Activated naive CD4-positive, alpha-beta T cell treated with anti-CD3 and anti-CD28 coated beads for 36 hours (primary cell): Measurements from ENCODE around the gene L3MBTL1. TPM values are rescaled to one million over a fixed set of nuclear protein-coding genes. Genes with fewer than 3 reads are reported as not detected.

Experiments
- CTCF ChIA-PET: fragments of 350-600 bp; sonication (Branson Sonifier 250); formaldehyde crosslinking; loops from one replicate; lab custom pipeline; 2021; ENCODE audit warnings: antibody characterized with exemption; lab: Charles Lee
- DNase-seq: peaks from one replicate; pipeline ENCODE4 v3.0.0-alpha.2; 2020
- H3K27ac Mint-ChIP-seq: one replicate; pipeline ENCODE4 v1.8.0; 2021; ENCODE audit warnings: mild to moderate bottlenecking, mixed read lengths
- H3K27me3 Mint-ChIP-seq: one replicate; pipeline ENCODE4 v1.8.0; 2021; ENCODE audit warnings: low read depth, mixed read lengths
- H3K36me3 Mint-ChIP-seq: one replicate; pipeline ENCODE4 v1.8.0; 2021; ENCODE audit warnings: low read depth, mixed read lengths
- H3K4me1 Mint-ChIP-seq: one replicate; pipeline ENCODE4 v1.8.0; 2021; ENCODE audit warnings: low read depth, mixed read lengths
- H3K4me3 Mint-ChIP-seq: one replicate; pipeline ENCODE4 v1.8.0; 2021; ENCODE audit warnings: mild to moderate bottlenecking, moderate library complexity, mixed read lengths
- H3K9me3 Mint-ChIP-seq: one replicate; pipeline ENCODE4 v1.8.0; 2021; ENCODE audit warnings: mixed read lengths
- intact Hi-C: fragments of 100-400 bp; cut with micrococcal nuclease; formaldehyde crosslinking; loops from one replicate; pipeline ENCODE4 v1.15.1; 2023
- total RNA-seq, 2 experiments: library from RNA; stranded (reverse); gene quantifications; one replicate each; pipeline ENCODE4 v1.2.3, GENCODE V29; 2021

Gene L3MBTL1
- total RNA-seq, 2 experiments from 2014 or later = 4.7 to 7.3 TPM

- peak within 1 kb of the TSS; percentile 82 for H3K4me3 Mint-ChIP-seq
- H3K27ac Mint-ChIP-seq = peak within 1 kb of the TSS; percentile 93
- CTCF ChIA-PET = interaction anchor here (0.6 to 1.4 kb wide), 2 partner anchors 21 to 103 kb away, joined by 3 read pairs; no protein-coding TSS in a partner anchor
- peaks cover 4% of the 10 kb centered on the region for H3K36me3 Mint-ChIP-seq
- H3K27me3 Mint-ChIP-seq = no peaks in the 10 kb centered on the region
- intact Hi-C loops = loop anchor here (1.0 to 10.0 kb wide), 4 partner anchors 76 to 1976 kb away; partner anchors contain the start of genes CHD6, MYBL2 and SRSF6
- peak; percentile 91 for DNase-seq
- peaks cover 13% of the 10 kb centered on the region for H3K4me1 Mint-ChIP-seq
- no peaks in the 10 kb centered on the region for H3K9me3 Mint-ChIP-seq
Measured at GRCh38 chr20:43590392-43591303, 83.2 kb downstream of the L3MBTL1 start, which contains the start of gene IFT52. Gene IFT52, plus strand, starts transcription at chr20:43590937. Its CDS starts 3,762 bp downstream, at chr20:43594699.

Other genes with a start within 250 kb of the L3MBTL1 start
- 10 to 100 TPM; 76.0 to 78.2 TPM for gene SRSF6, start 49.8 kb upstream of the L3MBTL1 start, total RNA-seq
- under 1 TPM; 0.27 to 0.60 TPM for gene SGK2, start 51.3 kb downstream of the L3MBTL1 start, total RNA-seq
- gene IFT52, start 83.2 kb downstream of the L3MBTL1 start, total RNA-seq = 10 to 100 TPM; 14.2 to 15.8 TPM
- 100 to 1,000 TPM; 102 to 106 TPM for gene MYBL2, start 159.4 kb downstream of the L3MBTL1 start, total RNA-seq
- not detected for gene GTSF1L, start 219.3 kb downstream of the L3MBTL1 start, total RNA-seq